Medulla oblongata (tissue), 1 donor: ENCODE results near the gene GJA1.
"Not testable (repeated sequence)": the region's sequence is repeated elsewhere in the genome, so short reads cannot be mapped to it uniquely, and the experiment has no call there.

Experiments used
- DNase-seq: peaks from one replicate; pipeline ENCODE4 v3.0.0-alpha.2; 2015; ENCODE audit errors: extremely low spot score

The GJA1 gene

GRCh38 chr6:121436960-121437850 lies 1.8 kb downstream of the GJA1 start:
- peak; percentile 40 for DNase-seq

DNA sequence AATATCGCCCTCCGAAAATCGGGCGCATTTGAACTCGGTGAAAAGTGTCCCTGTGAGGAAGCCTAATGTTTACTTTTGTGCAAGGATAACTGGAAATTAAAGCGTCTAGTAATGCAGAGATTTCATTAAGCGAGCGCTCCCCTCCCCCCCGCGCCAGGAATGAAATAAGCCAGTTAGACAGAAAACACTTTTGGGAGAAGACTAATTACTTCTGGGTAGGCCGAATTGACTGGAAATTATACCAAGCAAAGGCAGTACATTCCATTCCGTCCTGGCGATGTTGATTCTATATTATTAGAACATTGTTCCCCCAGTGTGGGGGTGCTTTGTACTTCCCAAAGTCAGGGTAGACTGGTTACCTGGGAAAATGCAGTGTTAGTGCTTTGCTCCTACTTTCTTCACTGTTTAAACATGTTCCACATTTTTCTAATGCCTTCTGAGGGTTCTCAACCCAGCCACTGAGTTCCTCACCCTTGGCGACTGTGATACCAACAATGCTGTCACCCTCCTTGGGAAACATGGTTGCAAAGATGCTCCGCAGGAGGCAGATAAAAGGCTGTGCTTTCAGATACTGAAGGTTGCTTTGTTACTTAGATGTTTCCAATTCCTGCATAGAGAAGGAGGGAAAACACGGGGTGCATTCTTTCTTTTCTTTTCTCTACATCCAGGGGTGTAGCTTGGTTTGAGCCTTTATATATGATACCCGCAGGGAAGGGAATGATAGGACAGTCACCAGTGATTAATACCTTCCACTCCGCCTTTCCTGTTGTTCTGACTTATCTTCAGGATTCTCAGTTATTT lies 2.6 kb downstream of the GJA1 start:
- peak; percentile 13 for DNase-seq

DNA sequence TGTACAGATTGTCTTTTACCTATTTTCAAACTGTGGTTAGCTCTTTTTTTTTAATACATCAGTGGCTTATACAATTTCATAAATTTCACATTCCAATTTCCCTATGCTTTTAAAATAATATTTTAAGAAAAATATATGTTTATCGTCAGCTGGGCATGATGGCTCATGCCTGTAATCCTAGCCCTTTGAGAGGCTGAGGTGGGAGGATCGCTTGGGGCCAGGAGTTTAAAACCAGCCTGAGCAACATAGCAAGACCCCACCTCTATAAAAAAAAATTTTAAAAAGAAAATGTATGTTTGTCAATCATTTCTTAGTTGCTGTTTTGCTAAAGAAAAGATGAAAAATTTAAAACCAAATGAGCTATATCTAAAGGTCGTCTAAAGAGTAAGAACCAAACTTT lies 3.4 kb downstream of the GJA1 start:
- no peak for DNase-seq

DNA sequence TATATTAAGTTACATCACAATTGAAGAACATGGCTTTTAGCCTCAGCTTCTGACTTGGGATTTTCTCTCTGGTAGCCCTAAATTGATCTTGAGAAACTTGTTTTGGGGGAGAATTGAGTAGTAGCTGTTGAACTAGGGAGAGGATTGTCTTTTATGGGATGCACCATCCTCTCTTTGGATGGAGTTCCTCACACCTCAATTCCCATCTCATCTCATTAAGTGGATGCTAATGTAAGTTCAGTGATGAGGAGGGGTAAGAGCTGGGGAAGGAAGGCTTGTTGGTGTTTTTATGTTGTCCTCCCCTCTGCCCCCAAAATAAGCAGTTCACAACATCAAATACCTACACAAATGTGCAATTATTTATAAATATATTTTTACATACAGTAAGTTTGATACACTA lies 4.0 kb downstream of the GJA1 start:
- DNase-seq: no peak

GRCh38 chr6:121439926-121440325 lies 4.5 kb downstream of the GJA1 start:
- no peak for DNase-seq

- no peak for DNase-seq
Observed at GRCh38 chr6:121441477-121441876, 6.0 kb downstream of the GJA1 start.

DNA sequence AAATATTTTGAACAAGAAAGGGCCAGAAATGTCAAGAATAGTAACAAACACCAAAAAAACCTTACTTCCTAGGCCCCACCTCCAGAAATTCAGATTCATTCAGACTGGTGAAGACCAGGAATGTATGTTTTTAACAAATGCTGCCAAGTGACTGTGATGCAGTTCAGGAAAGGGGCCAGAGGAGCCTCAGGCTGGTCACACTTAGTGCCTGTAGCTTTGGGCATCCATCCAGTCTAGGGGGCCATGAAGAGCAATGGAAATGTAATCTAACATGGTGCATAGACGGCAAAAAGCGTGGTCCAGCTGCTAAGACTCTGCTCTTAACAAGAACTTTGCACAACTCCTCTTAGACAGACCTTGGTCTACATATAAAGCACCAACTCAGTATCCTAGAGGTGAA lies 7.1 kb downstream of the GJA1 start:
- DNase-seq: no peak

DNA sequence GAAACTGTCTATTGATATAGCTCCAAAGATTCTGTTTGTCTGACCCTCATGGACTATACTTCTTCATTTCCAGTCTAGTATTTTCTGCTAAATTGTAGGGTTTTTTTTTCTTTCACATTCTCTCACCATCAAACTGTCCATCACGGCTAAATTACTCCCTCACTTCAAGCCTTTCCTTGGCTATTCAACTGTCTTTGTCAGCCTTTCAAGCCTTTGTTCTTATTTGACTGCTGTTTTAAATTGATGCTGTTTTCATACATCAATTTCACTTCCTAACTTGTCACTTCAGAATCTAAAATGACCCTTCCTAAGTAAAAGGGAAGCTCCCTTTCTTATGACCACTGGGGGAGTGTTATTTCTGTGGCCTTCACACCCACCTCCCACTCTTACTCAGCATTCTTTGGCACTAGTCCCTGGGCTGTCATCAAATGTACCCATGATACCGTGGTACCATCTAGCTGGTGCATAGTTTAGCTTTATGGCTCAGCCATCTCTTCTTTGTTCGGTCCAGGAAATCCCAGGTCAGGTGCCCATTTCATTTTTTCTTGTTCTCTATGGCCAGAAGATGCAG lies 8.6 kb downstream of the GJA1 start:
- DNase-seq: no peak

GRCh38 chr6:121446705-121447104 lies 11.3 kb downstream of the GJA1 start:
- not testable (repeated sequence) for DNase-seq

DNA sequence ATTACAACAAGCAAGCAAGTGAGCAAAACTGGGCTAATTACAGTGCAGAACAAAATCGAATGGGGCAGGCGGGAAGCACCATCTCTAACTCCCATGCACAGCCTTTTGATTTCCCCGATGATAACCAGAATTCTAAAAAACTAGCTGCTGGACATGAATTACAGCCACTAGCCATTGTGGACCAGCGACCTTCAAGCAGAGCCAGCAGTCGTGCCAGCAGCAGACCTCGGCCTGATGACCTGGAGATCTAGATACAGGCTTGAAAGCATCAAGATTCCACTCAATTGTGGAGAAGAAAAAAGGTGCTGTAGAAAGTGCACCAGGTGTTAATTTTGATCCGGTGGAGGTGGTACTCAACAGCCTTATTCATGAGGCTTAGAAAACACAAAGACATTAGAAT lies 12.3 kb downstream of the GJA1 start:
- DNase-seq: not testable (repeated sequence)

DNA sequence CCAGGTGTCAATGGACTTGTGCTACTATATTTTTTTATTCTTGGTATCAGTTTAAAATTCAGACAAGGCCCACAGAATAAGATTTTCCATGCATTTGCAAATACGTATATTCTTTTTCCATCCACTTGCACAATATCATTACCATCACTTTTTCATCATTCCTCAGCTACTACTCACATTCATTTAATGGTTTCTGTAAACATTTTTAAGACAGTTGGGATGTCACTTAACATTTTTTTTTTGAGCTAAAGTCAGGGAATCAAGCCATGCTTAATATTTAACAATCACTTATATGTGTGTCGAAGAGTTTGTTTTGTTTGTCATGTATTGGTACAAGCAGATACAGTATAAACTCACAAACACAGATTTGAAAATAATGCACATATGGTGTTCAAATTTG lies 13.1 kb downstream of the GJA1 start:
- not testable (repeated sequence) for DNase-seq

- DNase-seq: no peak
Observed at GRCh38 chr6:121449331-121449730, 13.9 kb downstream of the GJA1 start.

- DNase-seq: no peak
Observed at GRCh38 chr6:121450242-121450641, 14.8 kb downstream of the GJA1 start.

DNA sequence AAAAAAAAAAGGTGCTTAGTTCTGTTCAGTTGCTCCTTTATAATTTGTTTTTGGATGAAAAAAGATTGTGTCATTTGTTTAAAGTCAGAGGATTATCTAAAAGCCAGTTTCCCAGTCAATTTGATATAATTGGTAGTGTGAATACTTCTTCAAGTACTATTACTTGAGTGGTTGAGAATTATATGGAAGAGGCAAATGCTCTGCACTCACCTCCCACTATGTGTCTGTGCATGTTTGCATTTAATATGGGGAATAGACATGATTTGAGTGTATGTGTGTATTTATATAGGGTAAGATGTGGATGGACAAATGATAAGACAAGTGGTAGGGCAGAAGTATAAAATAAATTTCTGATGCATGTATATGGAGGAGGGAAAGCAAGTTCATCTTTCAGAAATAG lies 15.8 kb downstream of the GJA1 start:
- no peak for DNase-seq

DNA sequence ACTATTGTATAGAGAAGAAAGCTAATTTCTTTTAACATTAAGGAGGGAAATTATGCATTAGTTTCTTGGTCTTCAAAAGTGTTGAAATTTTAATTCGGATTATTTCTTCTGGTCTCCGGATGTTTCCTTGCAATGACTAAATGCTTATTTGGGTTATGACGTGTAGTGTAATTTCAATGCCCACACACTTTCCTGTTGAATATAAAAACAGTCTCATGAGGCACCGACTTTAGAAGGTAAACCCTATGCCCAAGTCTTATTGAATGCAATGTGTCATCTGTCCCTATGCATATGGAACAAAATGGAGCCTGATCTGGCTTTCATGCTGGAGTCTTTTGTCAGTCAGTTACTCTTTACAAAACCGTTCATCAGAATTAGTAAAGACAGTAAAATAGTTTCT lies 17.7 kb downstream of the GJA1 start:
- DNase-seq: no peak

DNA sequence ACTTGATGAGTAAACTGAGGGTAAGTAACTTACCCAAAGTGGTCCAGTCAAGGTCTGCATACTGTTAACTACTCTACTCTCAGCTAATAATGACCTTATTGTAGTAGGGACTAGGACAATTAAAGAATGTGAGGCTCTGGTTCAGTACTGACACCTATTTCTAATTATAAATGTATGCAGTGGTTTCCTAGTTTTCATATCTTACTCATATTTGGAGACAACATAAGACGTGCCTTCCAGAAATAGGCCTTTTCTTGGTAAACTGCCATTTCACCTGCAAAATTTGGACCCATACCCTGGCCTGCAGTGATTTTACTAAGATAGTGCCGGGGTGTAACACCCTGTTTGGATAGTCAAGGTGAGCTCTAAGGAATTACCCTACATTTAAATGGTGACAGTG lies 24.7 kb downstream of the GJA1 start:
- DNase-seq: no peak

GRCh38 chr6:121463087-121463486 lies 27.6 kb downstream of the GJA1 start:
- no peak for DNase-seq

- DNase-seq: no peak
Observed at GRCh38 chr6:121465101-121465500, 29.7 kb downstream of the GJA1 start.

DNA sequence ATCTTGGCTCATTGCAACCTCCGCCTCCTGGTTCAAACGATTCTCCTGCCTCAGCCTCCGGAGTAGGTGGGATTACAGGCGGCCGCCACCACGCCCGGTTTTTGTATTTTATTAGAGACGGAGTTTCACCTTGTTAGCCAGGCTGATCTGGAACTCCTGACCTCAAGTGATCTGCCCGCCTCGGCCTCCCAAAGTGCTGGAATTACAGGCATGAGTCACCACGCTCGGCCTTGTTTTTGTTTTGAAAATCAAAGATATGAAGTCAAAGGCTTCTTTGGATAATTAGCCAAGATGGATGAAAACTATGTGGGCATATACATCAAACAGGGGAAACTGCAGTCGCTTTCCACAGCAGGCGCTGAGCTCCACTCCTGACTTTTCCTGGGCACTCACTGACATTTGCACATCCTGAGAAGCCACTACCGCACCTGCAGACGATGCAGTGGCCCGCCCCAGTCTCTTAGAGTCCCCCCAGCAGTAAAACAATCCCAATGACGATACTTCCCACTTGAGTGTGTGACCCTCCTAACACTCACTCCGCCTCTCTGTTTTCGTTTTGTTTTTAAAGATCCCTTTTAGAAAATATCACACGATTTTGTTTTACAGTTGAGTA lies 44.1 kb downstream of the GJA1 start:
- DNase-seq: no peak

- no peak for DNase-seq
Observed at GRCh38 chr6:121480099-121480713, 44.8 kb downstream of the GJA1 start.

DNA sequence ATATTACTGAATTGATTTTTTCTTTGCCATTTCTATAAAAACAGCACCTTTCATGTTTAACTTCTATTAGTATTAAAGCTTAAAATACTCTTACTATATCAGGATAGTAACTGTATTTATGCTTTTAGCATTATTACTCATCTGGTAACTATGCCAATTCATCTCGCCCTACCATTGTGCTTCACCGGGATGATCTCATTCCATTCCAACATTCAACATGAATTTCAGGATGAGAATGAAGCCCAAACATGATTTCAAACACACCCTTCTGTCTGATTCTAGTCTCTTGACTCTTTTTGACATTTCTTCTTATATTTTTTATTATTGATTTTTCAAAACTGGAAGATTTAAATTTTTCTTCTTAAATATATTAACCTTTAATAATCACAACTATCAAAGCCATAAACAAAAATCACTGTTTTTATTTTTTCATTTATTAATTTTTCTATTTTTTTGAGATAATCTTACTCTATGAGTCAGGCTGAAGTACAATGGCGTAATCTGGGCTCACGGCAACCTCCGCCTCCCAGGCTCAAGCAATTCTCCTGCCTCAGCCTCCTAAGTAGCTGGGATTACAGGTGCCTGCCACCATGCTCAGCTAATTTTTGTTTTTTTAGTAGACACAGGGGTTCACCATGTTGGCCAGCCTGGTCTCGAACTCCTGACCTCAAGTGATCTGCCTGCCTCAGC lies 46.7 kb downstream of the GJA1 start:
- DNase-seq: no peak
